Ascending aorta (tissue), 2 donors: ENCODE results near the gene CHAD. TPM values are rescaled to one million over a fixed set of nuclear protein-coding genes. Genes with fewer than 3 reads are reported as not detected.

ENCODE experiments used
- DNase-seq, 2 donors: peaks; one replicate each; pipeline ENCODE4 v3.0.0-alpha.2; 2019; ENCODE audit warnings: low spot score in 2 of 2
- H3K27ac ChIP-seq, 2 donors: fragments of 200-600 bp; sonication (generic); one replicate each; pipeline ENCODE4 v1.5.1; 2016 to 2017; ENCODE audit warnings: mild to moderate bottlenecking in 1 of 2
- H3K27me3 ChIP-seq: fragments of 200-600 bp; sonication (generic); one replicate; pipeline ENCODE4 v1.5.1; 2017
- H3K36me3 ChIP-seq, 2 donors: fragments of 200-600 bp; sonication (generic); one replicate each; pipeline ENCODE4 v1.5.1; 2016
- H3K4me1 ChIP-seq, 2 donors: fragments of 200-600 bp; sonication (generic); one replicate each; pipeline ENCODE4 v1.5.1; 2016 to 2017; ENCODE audit warnings: mild to moderate bottlenecking in 1 of 2
- H3K4me3 ChIP-seq, 2 donors: fragments of 200-600 bp; sonication (generic); one replicate each; pipeline ENCODE4 v1.5.1; 2016 to 2017; ENCODE audit warnings: mild to moderate bottlenecking in 1 of 2
- H3K9me3 ChIP-seq, 2 donors: fragments of 200-600 bp; sonication (generic); one replicate each; pipeline ENCODE4 v1.5.1; 2016
- CTCF ChIP-seq, 3 experiments: fragments of 200-600 bp in 2 of 3; fragments of 450-650 bp in 1 of 3; sonication (generic) in 2 of 3; IDR thresholded peaks; one replicate each; pipeline ENCODE4 v1.5.1; 2016 to 2019; ENCODE audit warnings: antibody characterized with exemption in 3 of 3, mild to moderate bottlenecking in 1 of 3, moderate library complexity in 1 of 3
- intact Hi-C: fragments of 100-400 bp; cut with DNase I; formaldehyde crosslinking; loops from one replicate; pipeline ENCODE4 v1.15.1; 2023
- total RNA-seq: library from RNA; depleted of rRNA; stranded (reverse); fragments of >200 nt; gene quantifications from one replicate; pipeline ENCODE4 v1.1.0, GENCODE V29; 2016

CHAD gene
- total RNA-seq, 1 donor from 2014 or later, result not detected

GRCh38 chr17:50470426-50470825 lies 1.7 kb upstream of the CHAD start:
- intact Hi-C loops, result no loop called here
- no peaks in the 10 kb centered on the region for H3K9me3 ChIP-seq
- H3K36me3 ChIP-seq, result peaks cover 0 to 17% of the 10 kb centered on the region in 2 donors
- peaks cover 0 to 9% of the 10 kb centered on the region in 2 donors for H3K4me1 ChIP-seq
- no peak overlapping the region for H3K27ac ChIP-seq
- no peak for TF ChIP-seq CTCF (IDR thresholded peaks at IDR 0.05)
- no peak overlapping the region for H3K4me3 ChIP-seq
- DNase-seq, result no peak
- H3K27me3 ChIP-seq, result peaks cover 4% of the 10 kb centered on the region

- intact Hi-C loops, result no loop called here
- Histone ChIP-seq H3K4me3 (no peak overlapping the region), H3K36me3 (peaks cover 0 to 17% of the 10 kb centered on the region in 2 donors), H3K9me3 (no peaks in the 10 kb centered on the region), H3K27me3 (peaks cover 4% of the 10 kb centered on the region), H3K4me1 (peaks cover 0 to 9% of the 10 kb centered on the region in 2 donors), H3K27ac (no peak overlapping the region)
- no peak for TF ChIP-seq CTCF (IDR thresholded peaks at IDR 0.05)
- DNase-seq, result no peak
Observed at GRCh38 chr17:50469671-50470305, 1.1 kb upstream of the CHAD start.

- TF ChIP-seq CTCF (IDR thresholded peaks at IDR 0.05), result no peak
Observed at GRCh38 chr17:50469208-50469605, 527 bp upstream of the CHAD start.

GRCh38 chr17:50467855-50468303 lies 801 bp downstream of the CHAD start:
- intact Hi-C loops, result no loop called here
- H3K4me3 ChIP-seq, result no peak overlapping the region
- no peak for DNase-seq

More at GRCh38 chr17:50469208-50469605, 527 bp upstream of the CHAD start:
- Histone ChIP-seq H3K36me3 (peaks cover 0 to 17% of the 10 kb centered on the region in 2 donors), H3K4me1 (peaks cover 0 to 9% of the 10 kb centered on the region in 2 donors), H3K4me3 (peak overlapping the region; percentile 40 to 56), H3K27me3 (peaks cover 4% of the 10 kb centered on the region), H3K27ac (no peak overlapping the region), H3K9me3 (no peaks in the 10 kb centered on the region)
- intact Hi-C loops, result no loop called here
- no peak for DNase-seq

GRCh38 chr17:50467114-50467854 lies 1.4 kb downstream of the CHAD start:
- TF ChIP-seq CTCF (IDR thresholded peaks at IDR 0.05), result no peak
- H3K4me1 ChIP-seq, result peaks cover 0 to 9% of the 10 kb centered on the region in 2 donors
- peaks cover 0 to 8% of the 10 kb centered on the region in 2 donors for H3K36me3 ChIP-seq
- intact Hi-C loops, result no loop called here
- H3K4me3 ChIP-seq, result no peak overlapping the region
- peaks cover 4% of the 10 kb centered on the region for H3K27me3 ChIP-seq
- no peak overlapping the region for H3K27ac ChIP-seq
- DNase-seq, result no peak
- no peaks in the 10 kb centered on the region for H3K9me3 ChIP-seq

More at GRCh38 chr17:50467855-50468303, 801 bp downstream of the CHAD start:
- Histone ChIP-seq H3K9me3 (no peaks in the 10 kb centered on the region), H3K27ac (no peak overlapping the region), H3K27me3 (peaks cover 4% of the 10 kb centered on the region), H3K36me3 (peaks cover 0 to 10% of the 10 kb centered on the region in 2 donors), H3K4me1 (peaks cover 0 to 9% of the 10 kb centered on the region in 2 donors)
- no peak for TF ChIP-seq CTCF (IDR thresholded peaks at IDR 0.05)
